AG08395 (cell line): ENCODE data around the gene SPANXC.
"Not testable (repeated sequence)": the region's sequence is repeated elsewhere in the genome, so short reads cannot be mapped to it uniquely, and the experiment has no call there.

Source experiments
- DNase-seq: peaks from one replicate; pipeline ENCODE4 v3.0.0; 2012; ENCODE audit warnings: mixed read lengths, low spot score

SPANXC gene

GRCh38 chrX:141242417-141242816 lies at the start of gene SPANXC:
Gene SPANXC (minus strand): TSS chrX:141242517. CDS start chrX:141242457, 60 bp downstream.
- not testable (repeated sequence) for DNase-seq

- DNase-seq: no peak
Observed at GRCh38 chrX:141279476-141279875, 37.2 kb upstream of the SPANXC start.

- DNase-seq: peak; percentile 7
Observed at GRCh38 chrX:141278306-141278705, 36.0 kb upstream of the SPANXC start.

- no peak for DNase-seq
Observed at GRCh38 chrX:141258080-141258479, 15.8 kb upstream of the SPANXC start.

GRCh38 chrX:141221611-141222010 lies 20.7 kb downstream of the SPANXC start:
- DNase-seq: no peak

GRCh38 chrX:141220342-141221008 lies 21.8 kb downstream of the SPANXC start:
- DNase-seq: peak; percentile 59

GRCh38 chrX:141214196-141214595 lies 28.1 kb downstream of the SPANXC start:
- DNase-seq: peak; percentile 2

- DNase-seq: no peak
Observed at GRCh38 chrX:141201962-141202361, 40.4 kb downstream of the SPANXC start.
